Measurements from ENCODE around the gene TGFB1. TPM values are rescaled to one million over a fixed set of nuclear protein-coding genes. Genes with fewer than 3 reads are reported as not detected.

TGFB1 gene
- polyA plus RNA-seq, 1 donor from 2014 or later, result 49.3 TPM

- Mint-ChIP-seq H3K4me3 (peak overlapping the region in 2 of 4 donors; percentile 75 to 90), H3K4me1 (peaks cover 12 to 22% (median 21%) of the 10 kb centered on the region in 3 donors), H3K36me3 (peaks cover 6% of the 10 kb centered on the region), H3K27me3 (peaks cover 1% of the 10 kb centered on the region), H3K9me3 (no peaks in the 10 kb centered on the region), H3K27ac (peak overlapping the region; percentile 63 to 88 (median 79))
Observed at GRCh38 chr19:41341669-41342490, 11.8 kb downstream of the TGFB1 start.

- H3K9me3 Mint-ChIP-seq, result no peaks in the 10 kb centered on the region
- H3K27me3 Mint-ChIP-seq, result peaks cover 1% of the 10 kb centered on the region
- H3K4me3 Mint-ChIP-seq, result no peak overlapping the region
- peaks cover 6% of the 10 kb centered on the region for H3K36me3 Mint-ChIP-seq
- H3K27ac Mint-ChIP-seq, result peak overlapping the region in 2 of 3 donors; percentile 16 to 65
- peaks cover 14 to 28% (median 22%) of the 10 kb centered on the region in 3 donors for H3K4me1 Mint-ChIP-seq
Observed at GRCh38 chr19:41339936-41340335, 13.8 kb downstream of the TGFB1 start.

DNA sequence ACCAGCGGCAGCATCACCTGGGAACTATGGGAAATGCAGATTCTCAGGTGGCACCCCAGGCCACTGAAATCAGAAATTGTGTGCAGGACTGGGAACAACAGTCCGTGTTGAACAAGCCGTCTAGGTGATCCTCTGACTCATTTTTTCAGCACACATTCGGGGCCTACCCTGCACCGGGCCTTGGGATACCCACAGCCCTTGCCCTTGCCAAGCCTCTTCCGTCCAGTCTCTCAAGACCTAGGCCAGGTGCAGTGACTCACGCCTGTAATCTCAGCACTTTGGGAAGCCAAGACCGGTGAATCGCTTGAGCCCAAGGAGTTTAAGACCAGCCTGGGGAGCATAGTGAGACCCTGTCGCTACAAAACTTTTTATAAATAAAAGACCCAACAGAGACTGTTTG lies 18.3 kb downstream of the TGFB1 start:
- H3K36me3 Mint-ChIP-seq, result peaks cover 5% of the 10 kb centered on the region
- H3K27ac Mint-ChIP-seq, result peak overlapping the region; percentile 86 to 90 (median 86)
- peaks cover 19 to 22% (median 19%) of the 10 kb centered on the region in 3 donors for H3K4me1 Mint-ChIP-seq
- peak overlapping the region in 3 of 4 donors; percentile 8 to 69 (median 66) for H3K4me3 Mint-ChIP-seq
- no peaks in the 10 kb centered on the region for H3K27me3 Mint-ChIP-seq
- no peaks in the 10 kb centered on the region for H3K9me3 Mint-ChIP-seq

- H3K9me3 Mint-ChIP-seq, result no peaks in the 10 kb centered on the region
- peak overlapping the region; percentile 86 to 90 (median 86) for H3K27ac Mint-ChIP-seq
- peaks cover 3% of the 10 kb centered on the region for H3K36me3 Mint-ChIP-seq
- peaks cover 17 to 24% (median 21%) of the 10 kb centered on the region in 3 donors for H3K4me1 Mint-ChIP-seq
- no peaks in the 10 kb centered on the region for H3K27me3 Mint-ChIP-seq
- peak overlapping the region; percentile 12 to 84 (median 68) for H3K4me3 Mint-ChIP-seq
Observed at GRCh38 chr19:41334793-41335192, 18.9 kb downstream of the TGFB1 start.

DNA sequence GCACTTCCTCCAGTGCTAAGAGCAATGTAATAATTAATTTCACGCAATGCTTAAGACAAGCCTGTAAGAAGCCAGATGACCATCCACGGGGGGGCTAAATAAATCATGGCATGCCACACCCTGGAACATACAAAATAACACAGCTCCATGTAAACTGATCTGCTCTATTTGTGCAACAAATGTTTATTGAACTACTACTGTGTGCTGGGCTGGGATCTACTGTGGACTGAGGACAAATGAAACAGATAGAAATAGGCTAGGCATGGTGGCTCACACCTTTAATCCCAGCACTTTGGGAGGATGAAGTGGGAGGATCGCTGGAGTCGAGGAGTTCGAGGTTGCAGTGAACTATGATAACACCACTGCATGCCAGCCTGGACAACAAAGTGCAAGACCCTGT lies 21.3 kb downstream of the TGFB1 start:
- Mint-ChIP-seq H3K9me3 (no peaks in the 10 kb centered on the region), H3K4me1 (peaks cover 28 to 38% (median 37%) of the 10 kb centered on the region in 3 donors), H3K36me3 (peaks cover 4% of the 10 kb centered on the region), H3K27ac (peak overlapping the region in 2 of 3 donors; percentile 85 to 94), H3K27me3 (peaks cover 2% of the 10 kb centered on the region), H3K4me3 (peak overlapping the region in 2 of 4 donors; percentile 29 to 37)

- peaks cover 30 to 40% (median 39%) of the 10 kb centered on the region in 3 donors for H3K4me1 Mint-ChIP-seq
- no peaks in the 10 kb centered on the region for H3K9me3 Mint-ChIP-seq
Observed at GRCh38 chr19:41332000-41332399, 21.7 kb downstream of the TGFB1 start.

DNA sequence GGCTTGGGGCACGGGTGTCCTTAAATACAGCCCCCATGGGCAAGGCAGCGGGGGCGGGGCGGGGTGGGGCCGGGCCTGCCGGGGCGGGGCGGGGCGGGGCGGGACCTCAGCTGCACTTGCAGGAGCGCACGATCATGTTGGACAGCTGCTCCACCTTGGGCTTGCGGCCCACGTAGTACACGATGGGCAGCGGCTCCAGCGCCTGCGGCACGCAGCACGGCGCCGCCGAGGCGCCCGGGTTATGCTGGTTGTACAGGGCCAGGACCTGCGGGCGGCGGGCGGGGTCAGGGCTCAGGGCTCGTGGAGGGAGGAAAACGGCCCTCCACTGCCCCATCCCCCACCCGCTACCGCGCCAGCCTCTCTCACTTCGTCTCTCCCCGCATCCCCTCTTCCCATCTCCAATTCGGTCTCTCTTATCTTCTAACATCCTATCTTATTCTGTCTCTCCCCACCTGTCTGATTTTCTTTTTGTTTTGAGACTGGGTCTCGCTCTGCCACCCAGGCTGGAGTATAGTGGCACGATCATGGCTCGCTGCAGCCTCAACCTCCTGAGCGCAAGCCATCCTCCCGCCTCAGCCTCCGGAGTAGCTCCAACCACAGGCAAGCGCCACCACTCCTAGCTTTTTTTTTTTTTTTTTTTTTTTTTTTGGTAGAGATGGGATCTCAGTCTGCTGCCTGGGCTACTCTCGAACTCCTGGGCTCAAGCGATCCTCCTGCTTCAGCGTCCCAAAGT lies 22.6 kb downstream of the TGFB1 start:
- no peaks in the 10 kb centered on the region for H3K9me3 Mint-ChIP-seq
- H3K27me3 Mint-ChIP-seq, result peaks cover 3% of the 10 kb centered on the region
- no peak overlapping the region for H3K4me3 Mint-ChIP-seq
- H3K36me3 Mint-ChIP-seq, result peaks cover 4% of the 10 kb centered on the region
- H3K27ac Mint-ChIP-seq, result peak overlapping the region in 1 of 3 donors; percentile 85
- peaks cover 38 to 46% (median 45%) of the 10 kb centered on the region in 3 donors for H3K4me1 Mint-ChIP-seq

More at GRCh38 chr19:41332000-41332399, 21.7 kb downstream of the TGFB1 start:
- Mint-ChIP-seq H3K4me3 (peak overlapping the region in 2 of 4 donors; percentile 29 to 30), H3K27me3 (peaks cover 3% of the 10 kb centered on the region), H3K27ac (peak overlapping the region in 2 of 3 donors; percentile 85 to 94), H3K36me3 (peaks cover 4% of the 10 kb centered on the region)

GRCh38 chr19:41330481-41330880 lies 23.2 kb downstream of the TGFB1 start:
- H3K9me3 Mint-ChIP-seq, result no peaks in the 10 kb centered on the region
- peaks cover 3% of the 10 kb centered on the region for H3K27me3 Mint-ChIP-seq
- H3K4me1 Mint-ChIP-seq, result peaks cover 39 to 46% (median 43%) of the 10 kb centered on the region in 3 donors
- H3K27ac Mint-ChIP-seq, result peak overlapping the region in 2 of 3 donors; percentile 75 to 87
- H3K36me3 Mint-ChIP-seq, result peaks cover 4% of the 10 kb centered on the region
- H3K4me3 Mint-ChIP-seq, result peak overlapping the region in 2 of 4 donors; percentile 78 to 85

GRCh38 chr19:41328842-41329225 lies 24.9 kb downstream of the TGFB1 start:
- H3K27ac Mint-ChIP-seq, result peak overlapping the region; percentile 85 to 98 (median 95)
- peaks cover 3% of the 10 kb centered on the region for H3K27me3 Mint-ChIP-seq
- H3K4me1 Mint-ChIP-seq, result peaks cover 41 to 51% (median 45%) of the 10 kb centered on the region in 3 donors
- no peaks in the 10 kb centered on the region for H3K9me3 Mint-ChIP-seq
- peak overlapping the region; percentile 81 to 93 (median 88) for H3K4me3 Mint-ChIP-seq
- H3K36me3 Mint-ChIP-seq, result peaks cover 4% of the 10 kb centered on the region

DNA sequence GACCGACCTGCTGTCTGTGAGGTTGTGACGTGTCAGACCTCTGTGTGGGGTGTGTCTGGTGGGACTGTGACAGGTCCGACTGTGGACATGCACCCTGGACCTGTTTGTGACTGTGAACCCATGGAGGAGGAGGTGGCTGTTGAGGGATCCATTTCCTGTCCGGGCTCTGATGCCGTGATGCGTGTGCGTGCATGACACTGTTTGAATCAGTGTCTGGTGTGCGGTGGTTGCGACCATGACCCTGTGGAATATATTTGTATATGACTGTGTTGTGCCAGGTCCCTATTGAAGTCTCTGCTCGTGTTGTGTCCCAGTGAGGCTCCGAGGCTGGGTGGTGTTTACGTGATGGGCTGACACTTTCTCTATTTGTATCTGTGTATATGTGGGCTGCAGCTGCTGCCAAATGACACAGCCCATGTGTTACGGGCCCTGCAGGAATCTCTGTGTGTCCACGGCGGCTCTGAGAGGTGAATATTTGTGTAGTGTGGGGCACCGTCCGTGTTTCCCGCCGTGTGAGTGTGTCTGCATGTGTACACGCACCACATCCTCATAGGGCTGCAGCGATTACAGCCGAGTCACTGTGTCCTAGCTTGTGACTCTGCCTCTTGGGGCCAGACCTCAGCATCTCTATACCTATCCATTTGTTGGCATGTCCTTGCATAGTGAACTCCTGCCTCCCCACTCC lies 25.4 kb downstream of the TGFB1 start:
- H3K4me1 Mint-ChIP-seq, result peaks cover 41 to 49% (median 45%) of the 10 kb centered on the region in 3 donors
- H3K9me3 Mint-ChIP-seq, result no peaks in the 10 kb centered on the region
- H3K27me3 Mint-ChIP-seq, result peaks cover 3% of the 10 kb centered on the region

GRCh38 chr19:41327576-41328156 lies 26.1 kb downstream of the TGFB1 start:
- peak overlapping the region; percentile 85 to 98 (median 95) for H3K27ac Mint-ChIP-seq
- H3K9me3 Mint-ChIP-seq, result no peaks in the 10 kb centered on the region
- peaks cover 3% of the 10 kb centered on the region for H3K27me3 Mint-ChIP-seq
- peaks cover 38 to 49% (median 49%) of the 10 kb centered on the region in 3 donors for H3K4me1 Mint-ChIP-seq
- H3K4me3 Mint-ChIP-seq, result peak overlapping the region; percentile 81 to 93 (median 88)
- peaks cover 2% of the 10 kb centered on the region for H3K36me3 Mint-ChIP-seq

More for the DNA sequence above, 25.4 kb downstream of the TGFB1 start:
- H3K36me3 Mint-ChIP-seq, result peaks cover 2% of the 10 kb centered on the region
- peak overlapping the region; percentile 81 to 93 (median 88) for H3K4me3 Mint-ChIP-seq
- H3K27ac Mint-ChIP-seq, result peak overlapping the region; percentile 85 to 98 (median 95)

DNA sequence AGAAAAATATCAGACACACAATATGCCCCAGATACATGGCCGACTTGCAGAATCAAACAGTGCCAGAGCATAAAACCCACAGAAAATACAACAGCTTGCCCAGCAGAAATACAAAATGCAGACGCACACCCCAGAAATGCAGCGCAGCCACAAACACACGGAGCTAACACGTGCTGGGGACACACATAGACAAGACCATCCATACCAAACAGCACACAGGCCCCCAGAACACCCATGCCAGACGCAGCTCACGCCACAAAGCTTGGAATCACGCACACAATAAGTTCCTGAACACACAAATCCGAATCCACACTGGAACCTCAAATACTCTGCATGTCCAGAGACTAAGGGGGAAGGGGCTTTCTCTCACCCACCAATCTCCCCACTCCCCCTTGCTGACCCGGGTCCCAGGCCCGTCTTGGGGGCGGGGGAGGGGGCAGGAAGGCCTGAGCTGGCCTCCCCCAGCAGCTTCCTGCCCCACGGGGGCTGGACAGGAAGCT lies 26.6 kb downstream of the TGFB1 start:
- Mint-ChIP-seq H3K4me3 (peak overlapping the region; percentile 73 to 91 (median 85)), H3K9me3 (no peaks in the 10 kb centered on the region), H3K27me3 (peaks cover 3% of the 10 kb centered on the region), H3K4me1 (peaks cover 33 to 50% (median 50%) of the 10 kb centered on the region in 3 donors), H3K27ac (peak overlapping the region; percentile 85 to 98 (median 95)), H3K36me3 (peaks cover 2% of the 10 kb centered on the region)

GRCh38 chr19:41325947-41326706 lies 27.6 kb downstream of the TGFB1 start:
- Mint-ChIP-seq H3K9me3 (no peaks in the 10 kb centered on the region), H3K27ac (peak overlapping the region; percentile 85 to 98 (median 95)), H3K4me3 (peak overlapping the region; percentile 73 to 91 (median 85)), H3K36me3 (peaks cover 2% of the 10 kb centered on the region), H3K4me1 (peaks cover 33 to 48% (median 47%) of the 10 kb centered on the region in 3 donors), H3K27me3 (peaks cover 3% of the 10 kb centered on the region)

All from IgD-negative memory B cell (primary cell).